ENCODE measurements around the gene ZNF124.

ZNF124 gene

DNA sequence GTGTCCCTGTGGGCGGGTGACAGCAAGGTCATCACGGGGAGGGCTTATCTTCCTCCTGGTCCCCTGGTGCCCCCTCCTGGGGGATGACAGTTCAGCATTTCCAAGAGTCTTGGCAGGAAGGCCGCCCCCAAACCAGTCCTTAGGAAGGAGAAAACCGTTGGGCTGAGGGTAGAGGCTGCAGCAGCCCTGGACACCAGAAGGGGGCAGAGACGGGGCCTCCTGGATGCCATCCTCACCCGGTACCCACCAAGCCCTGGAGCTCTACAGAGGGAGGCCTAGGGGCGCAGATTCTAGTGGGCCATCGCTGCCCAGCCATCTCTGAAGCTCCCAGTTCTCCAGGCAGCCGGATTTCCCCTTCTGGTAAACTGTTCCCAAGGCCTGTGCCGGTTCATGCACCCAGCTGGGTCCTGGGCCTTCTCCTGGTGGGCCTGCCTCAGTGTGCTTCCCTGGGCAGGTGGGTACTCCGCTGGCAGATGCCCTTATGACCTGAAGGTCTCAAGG, 52.8 kb downstream of the ZNF124 start:
- Mint-ChIP-seq H3K27ac (ENCODE audit: low read depth) (no peak overlapping the region), H3K4me3 (no peak overlapping the region), H3K36me3 (ENCODE audit: insufficient read depth) (peaks cover 2% of the 10 kb centered on the region), H3K9me3 (no peaks in the 10 kb centered on the region), H3K4me1 (no peaks in the 10 kb centered on the region), H3K27me3 (no peaks in the 10 kb centered on the region)
- ATAC-seq (replicated peaks; ENCODE audit: extremely low read depth, poor library complexity, severe bottlenecking), result no peak
- no peak for DNase-seq (ENCODE audit: low spot score in 2 of 2)

- ATAC-seq (replicated peaks; ENCODE audit: extremely low read depth, poor library complexity, severe bottlenecking) (no peak), DNase-seq (ENCODE audit: low spot score in 2 of 2) (no peak)
- Mint-ChIP-seq H3K27ac (ENCODE audit: low read depth) (no peak overlapping the region), H3K4me3 (no peak overlapping the region), H3K27me3 (peaks cover 18% of the 10 kb centered on the region), H3K36me3 (ENCODE audit: insufficient read depth) (peaks cover 2% of the 10 kb centered on the region), H3K4me1 (peaks cover 6% of the 10 kb centered on the region), H3K9me3 (no peaks in the 10 kb centered on the region)
These were observed 56.3 kb downstream of the ZNF124 start for GRCh38 chr1:247115545-247115944.

- DNase-seq (ENCODE audit: low spot score in 2 of 2), result no peak
- H3K9me3 Mint-ChIP-seq, result no peaks in the 10 kb centered on the region
- no peak overlapping the region for H3K27ac Mint-ChIP-seq (ENCODE audit: low read depth)
- no peak overlapping the region for H3K4me3 Mint-ChIP-seq
- peaks cover 7% of the 10 kb centered on the region for H3K4me1 Mint-ChIP-seq
- peaks cover 22% of the 10 kb centered on the region for H3K27me3 Mint-ChIP-seq
- no peak for ATAC-seq (replicated peaks; ENCODE audit: extremely low read depth, poor library complexity, severe bottlenecking)
- H3K36me3 Mint-ChIP-seq (ENCODE audit: insufficient read depth), result peaks cover 2% of the 10 kb centered on the region
These were observed 56.7 kb downstream of the ZNF124 start for GRCh38 chr1:247115141-247115510.

DNA sequence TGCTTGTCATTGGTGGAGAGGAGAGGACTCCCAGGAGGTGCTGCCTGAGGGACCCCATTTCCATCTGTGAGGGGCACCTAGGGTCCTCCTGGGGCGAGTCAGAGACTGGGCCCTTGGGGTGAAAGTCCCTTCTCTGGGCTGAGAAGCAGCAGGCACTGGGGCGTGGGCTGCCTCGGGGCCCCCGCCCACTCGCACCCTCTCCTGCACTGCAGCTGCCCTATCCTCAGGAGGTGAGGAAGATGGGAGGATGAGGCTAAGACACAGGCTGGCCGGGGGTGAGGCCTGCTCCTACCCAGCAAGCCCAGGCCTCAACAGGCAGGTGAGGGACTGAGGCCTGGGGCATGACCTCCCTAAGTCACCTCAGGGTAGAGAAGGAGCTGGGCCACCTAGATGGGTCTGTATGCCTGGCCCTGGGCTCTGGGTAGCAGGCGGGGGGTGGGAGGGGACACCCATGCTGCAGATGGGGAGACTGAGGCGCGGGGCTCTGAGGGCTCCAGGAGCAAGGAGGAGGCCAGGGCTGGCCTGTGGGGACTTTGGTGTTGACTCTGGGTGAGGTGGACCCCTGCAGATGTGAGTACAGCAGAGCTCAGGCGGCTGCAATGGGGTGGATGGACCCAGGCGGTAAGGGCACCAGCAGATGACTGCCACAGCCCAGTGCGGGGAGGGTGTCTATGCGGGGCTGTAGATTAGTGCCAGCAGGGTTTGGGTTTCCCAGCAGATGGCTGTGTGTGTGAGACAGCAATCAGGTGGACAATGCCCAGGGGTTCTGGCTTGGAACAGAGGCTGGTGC, 57.3 kb downstream of the ZNF124 start:
- no peak overlapping the region for H3K4me3 Mint-ChIP-seq
- H3K4me1 Mint-ChIP-seq, result peaks cover 12% of the 10 kb centered on the region
- no peak overlapping the region for H3K27ac Mint-ChIP-seq (ENCODE audit: low read depth)
- H3K36me3 Mint-ChIP-seq (ENCODE audit: insufficient read depth), result peaks cover 2% of the 10 kb centered on the region
- H3K9me3 Mint-ChIP-seq, result no peaks in the 10 kb centered on the region
- ATAC-seq (replicated peaks; ENCODE audit: extremely low read depth, poor library complexity, severe bottlenecking) (no peak), DNase-seq (ENCODE audit: low spot score in 2 of 2) (no peak)
- H3K27me3 Mint-ChIP-seq, result peaks cover 28% of the 10 kb centered on the region

DNA sequence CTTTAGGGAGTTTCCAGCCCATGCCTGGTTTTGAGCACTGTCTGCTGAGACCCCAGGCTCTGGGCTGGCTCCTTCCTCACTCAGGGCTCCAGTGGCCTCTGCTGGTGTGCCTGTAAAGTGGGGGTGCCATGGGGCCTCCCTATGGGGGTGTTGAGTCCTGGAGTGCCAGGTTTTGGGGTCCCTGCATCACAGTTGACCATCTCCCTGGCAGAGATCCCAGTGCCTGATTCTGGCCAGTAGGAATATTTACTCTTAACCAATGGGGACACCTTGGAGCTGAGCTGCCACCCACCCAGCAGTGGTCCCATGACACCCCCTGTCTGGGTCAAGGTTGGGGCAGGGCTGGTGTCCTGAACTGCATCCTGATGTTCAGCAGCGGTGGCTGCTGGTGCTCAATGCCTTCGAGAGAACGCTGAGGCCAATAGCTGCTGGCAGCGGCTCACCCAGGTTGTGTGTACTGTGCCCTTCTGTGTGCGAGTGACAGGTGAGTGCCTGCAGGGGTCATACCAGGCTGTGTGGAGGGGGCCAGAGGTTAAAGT, 58.0 kb downstream of the ZNF124 start:
- no peak for ATAC-seq (replicated peaks; ENCODE audit: extremely low read depth, poor library complexity, severe bottlenecking)
- Mint-ChIP-seq H3K4me3 (no peak overlapping the region), H3K36me3 (ENCODE audit: insufficient read depth) (peaks cover 2% of the 10 kb centered on the region)

DNA sequence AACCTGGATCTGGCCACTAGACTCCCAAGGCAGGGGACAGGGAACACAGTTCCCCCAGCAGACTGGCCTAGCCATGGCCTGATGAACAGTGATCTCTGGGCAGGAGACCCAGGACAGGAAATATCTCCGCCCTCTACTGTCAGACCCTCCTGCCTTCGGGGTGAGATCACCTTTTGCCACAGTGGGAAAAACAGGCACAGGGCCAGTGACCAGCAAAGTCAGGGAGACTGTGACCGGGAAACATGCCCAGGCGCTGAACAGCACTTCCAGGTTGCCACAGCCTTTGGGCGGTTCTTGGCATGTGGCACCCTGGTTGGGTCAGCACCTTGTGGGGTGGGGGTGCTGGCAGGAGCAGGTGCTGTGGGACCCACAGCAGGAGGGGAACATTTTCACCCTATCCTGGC, 58.7 kb downstream of the ZNF124 start:
- peaks cover 12% of the 10 kb centered on the region for H3K4me1 Mint-ChIP-seq
- H3K27ac Mint-ChIP-seq (ENCODE audit: low read depth), result no peak overlapping the region
- DNase-seq (ENCODE audit: low spot score in 2 of 2) (no peak), ATAC-seq (replicated peaks; ENCODE audit: extremely low read depth, poor library complexity, severe bottlenecking) (no peak)
- peaks cover 2% of the 10 kb centered on the region for H3K36me3 Mint-ChIP-seq (ENCODE audit: insufficient read depth)
- H3K4me3 Mint-ChIP-seq, result peak overlapping the region; percentile 50
- H3K27me3 Mint-ChIP-seq, result peaks cover 42% of the 10 kb centered on the region
- H3K9me3 Mint-ChIP-seq, result no peaks in the 10 kb centered on the region

More for the DNA sequence above, 58.0 kb downstream of the ZNF124 start:
- Mint-ChIP-seq H3K9me3 (no peaks in the 10 kb centered on the region), H3K4me1 (peaks cover 12% of the 10 kb centered on the region), H3K27me3 (peaks cover 35% of the 10 kb centered on the region), H3K27ac (ENCODE audit: low read depth) (no peak overlapping the region)
- DNase-seq (ENCODE audit: low spot score in 2 of 2), result no peak

DNA sequence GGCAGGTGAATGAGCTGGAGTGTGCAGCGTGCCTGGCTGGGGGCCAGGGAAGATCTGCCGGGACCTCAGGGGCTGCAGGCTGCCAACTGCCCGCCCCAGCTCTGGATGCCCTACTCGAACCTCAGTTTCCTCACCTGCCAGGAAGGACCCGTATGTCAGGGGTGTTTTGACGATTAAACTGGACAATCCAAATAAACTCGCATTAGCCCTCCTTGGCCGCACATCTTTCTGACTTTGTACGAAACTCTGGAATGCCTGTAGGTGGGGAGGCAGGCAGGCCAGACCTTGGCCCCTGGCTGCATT, 59.4 kb downstream of the ZNF124 start:
- Mint-ChIP-seq H3K9me3 (no peaks in the 10 kb centered on the region), H3K4me3 (peak overlapping the region; percentile 50), H3K4me1 (peaks cover 12% of the 10 kb centered on the region), H3K27ac (ENCODE audit: low read depth) (no peak overlapping the region), H3K36me3 (ENCODE audit: insufficient read depth) (peaks cover 2% of the 10 kb centered on the region), H3K27me3 (peaks cover 49% of the 10 kb centered on the region)
- ATAC-seq (replicated peaks; ENCODE audit: extremely low read depth, poor library complexity, severe bottlenecking) (no peak), DNase-seq (ENCODE audit: low spot score in 2 of 2) (no peak)

DNA sequence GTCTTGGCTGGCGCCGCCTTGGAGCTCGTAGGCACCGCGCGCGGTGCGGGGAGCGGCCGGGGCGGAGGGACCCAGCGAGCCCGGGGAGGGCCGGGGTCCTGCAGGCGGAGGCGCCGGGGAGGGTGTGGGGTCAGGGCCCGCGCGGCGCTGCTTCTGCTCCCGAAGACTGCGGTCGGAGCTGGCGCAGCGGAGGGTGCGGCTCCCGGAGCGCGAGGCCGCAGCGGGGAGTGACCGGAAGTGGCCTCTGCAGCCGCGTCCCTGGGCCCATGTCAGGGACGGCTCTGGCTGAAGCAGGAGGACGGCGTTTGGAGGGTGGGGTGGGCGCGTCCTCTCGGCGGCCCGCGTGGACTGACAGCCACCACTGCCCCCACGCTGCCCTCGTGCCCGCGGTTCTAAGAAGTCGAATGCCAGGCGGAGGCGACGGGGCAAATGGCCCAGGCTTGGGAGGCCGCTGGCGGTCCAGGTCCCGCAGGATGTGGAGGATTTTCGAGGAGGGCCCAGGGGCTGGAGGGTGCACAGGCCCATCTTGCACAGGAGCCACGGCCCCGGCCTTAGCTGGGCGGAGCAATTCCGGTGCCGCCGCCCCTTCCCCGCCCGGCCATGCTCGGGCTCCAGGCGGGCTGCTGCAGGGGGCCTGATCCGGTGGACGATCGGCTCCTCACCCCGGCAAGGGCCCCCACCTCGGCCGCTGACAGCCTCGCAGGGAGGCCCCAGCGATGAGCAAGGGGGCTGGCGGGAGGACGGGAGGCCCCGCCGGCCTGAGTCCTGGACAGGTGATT, 59.9 kb downstream of the ZNF124 start:
- Mint-ChIP-seq H3K4me1 (peaks cover 12% of the 10 kb centered on the region), H3K27ac (ENCODE audit: low read depth) (no peak overlapping the region), H3K27me3 (peaks cover 54% of the 10 kb centered on the region), H3K4me3 (peak overlapping the region; percentile 7), H3K9me3 (no peaks in the 10 kb centered on the region), H3K36me3 (ENCODE audit: insufficient read depth) (peaks cover 2% of the 10 kb centered on the region)
- ATAC-seq (replicated peaks; ENCODE audit: extremely low read depth, poor library complexity, severe bottlenecking) (no peak), DNase-seq (ENCODE audit: low spot score in 2 of 2) (no peak)

DNA sequence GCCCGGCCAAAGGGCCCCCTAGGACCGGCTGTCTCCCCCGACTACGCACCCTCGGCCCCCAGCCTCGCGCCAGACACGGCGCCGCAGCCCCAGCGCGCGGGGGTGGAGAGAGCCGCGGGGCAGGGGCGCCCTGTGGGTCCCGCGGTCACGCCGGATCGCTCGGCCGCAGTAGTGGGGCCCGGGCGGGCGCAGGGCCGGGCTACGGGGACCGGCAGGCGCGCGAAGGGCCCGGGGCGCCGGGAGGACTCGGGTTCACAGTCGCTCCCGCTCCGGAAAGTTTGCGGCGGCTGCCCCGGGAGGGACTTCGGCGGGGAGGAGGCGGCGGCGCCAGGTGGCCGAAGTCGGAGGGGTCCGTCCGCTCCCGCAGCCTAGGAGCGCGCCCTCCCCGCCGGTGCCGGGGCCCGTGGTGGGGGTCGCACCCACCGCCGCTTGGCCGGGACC, 60.5 kb downstream of the ZNF124 start:
- H3K27ac Mint-ChIP-seq (ENCODE audit: low read depth), result no peak overlapping the region
- H3K4me3 Mint-ChIP-seq, result peak overlapping the region; percentile 62
- peaks cover 54% of the 10 kb centered on the region for H3K27me3 Mint-ChIP-seq
- peaks cover 2% of the 10 kb centered on the region for H3K36me3 Mint-ChIP-seq (ENCODE audit: insufficient read depth)
- peaks cover 12% of the 10 kb centered on the region for H3K4me1 Mint-ChIP-seq
- H3K9me3 Mint-ChIP-seq, result no peaks in the 10 kb centered on the region
- no peak for ATAC-seq (replicated peaks; ENCODE audit: extremely low read depth, poor library complexity, severe bottlenecking)
- no peak for DNase-seq (ENCODE audit: low spot score in 2 of 2)

DNA sequence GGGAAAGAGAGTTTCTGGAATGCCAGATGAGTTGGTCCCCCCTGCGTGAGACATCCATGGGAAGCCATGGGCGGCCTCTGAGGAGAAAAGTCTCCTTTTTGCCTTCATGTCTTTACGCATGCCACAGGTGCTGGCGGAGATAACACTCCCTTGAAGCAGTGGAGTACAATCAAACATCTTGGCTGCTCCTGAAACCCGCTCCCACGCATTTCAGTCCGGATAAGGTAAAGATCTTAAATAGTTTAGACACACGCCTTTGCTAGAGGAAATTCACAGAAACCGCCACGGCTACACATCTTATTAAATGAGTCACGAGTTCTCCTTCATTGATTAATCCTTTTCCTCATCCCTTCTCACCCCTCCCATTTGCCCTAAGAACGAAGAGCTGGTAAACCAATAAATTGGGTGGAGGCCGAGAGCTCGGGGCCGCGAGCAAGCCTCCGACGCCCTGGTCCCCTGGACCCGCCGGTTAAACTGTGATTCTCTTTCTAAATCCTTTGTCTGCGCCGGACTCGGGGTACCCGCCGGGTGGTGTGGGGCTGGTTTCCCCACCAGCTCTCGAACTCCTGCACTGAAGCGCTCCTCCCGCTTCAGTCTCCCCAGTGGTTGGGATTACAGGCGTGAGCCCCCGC, 61.1 kb downstream of the ZNF124 start:
- peaks cover 2% of the 10 kb centered on the region for H3K36me3 Mint-ChIP-seq (ENCODE audit: insufficient read depth)
- no peaks in the 10 kb centered on the region for H3K9me3 Mint-ChIP-seq
- H3K4me1 Mint-ChIP-seq, result peaks cover 12% of the 10 kb centered on the region
- no peak for DNase-seq (ENCODE audit: low spot score in 2 of 2)
- H3K4me3 Mint-ChIP-seq, result peak overlapping the region; percentile 62
- no peak for ATAC-seq (replicated peaks; ENCODE audit: extremely low read depth, poor library complexity, severe bottlenecking)
- peaks cover 54% of the 10 kb centered on the region for H3K27me3 Mint-ChIP-seq
- H3K27ac Mint-ChIP-seq (ENCODE audit: low read depth), result no peak overlapping the region

- peaks cover 5% of the 10 kb centered on the region for H3K9me3 Mint-ChIP-seq
- no peak overlapping the region for H3K4me3 Mint-ChIP-seq
- H3K27me3 Mint-ChIP-seq, result peaks cover 46% of the 10 kb centered on the region
- no peak for ATAC-seq (replicated peaks; ENCODE audit: extremely low read depth, poor library complexity, severe bottlenecking)
- H3K36me3 Mint-ChIP-seq (ENCODE audit: insufficient read depth), result peaks cover 9% of the 10 kb centered on the region
- peaks cover 18% of the 10 kb centered on the region for H3K4me1 Mint-ChIP-seq
- DNase-seq (ENCODE audit: low spot score in 2 of 2), result no peak
- H3K27ac Mint-ChIP-seq (ENCODE audit: low read depth), result no peak overlapping the region
These were observed 64.1 kb downstream of the ZNF124 start for GRCh38 chr1:247107694-247108093.

GRCh38 chr1:247105966-247106365, 65.9 kb downstream of the ZNF124 start:
- Mint-ChIP-seq H3K4me1 (peaks cover 17% of the 10 kb centered on the region), H3K27ac (ENCODE audit: low read depth) (no peak overlapping the region), H3K4me3 (no peak overlapping the region), H3K27me3 (peaks cover 41% of the 10 kb centered on the region), H3K36me3 (ENCODE audit: insufficient read depth) (peaks cover 23% of the 10 kb centered on the region), H3K9me3 (peaks cover 5% of the 10 kb centered on the region)
- no peak for ATAC-seq (replicated peaks; ENCODE audit: extremely low read depth, poor library complexity, severe bottlenecking)
- no peak for DNase-seq (ENCODE audit: low spot score in 2 of 2)

All from central memory CD8-positive, alpha-beta T cell (primary cell).